ENCODE data around the gene CASP6.

DNA sequence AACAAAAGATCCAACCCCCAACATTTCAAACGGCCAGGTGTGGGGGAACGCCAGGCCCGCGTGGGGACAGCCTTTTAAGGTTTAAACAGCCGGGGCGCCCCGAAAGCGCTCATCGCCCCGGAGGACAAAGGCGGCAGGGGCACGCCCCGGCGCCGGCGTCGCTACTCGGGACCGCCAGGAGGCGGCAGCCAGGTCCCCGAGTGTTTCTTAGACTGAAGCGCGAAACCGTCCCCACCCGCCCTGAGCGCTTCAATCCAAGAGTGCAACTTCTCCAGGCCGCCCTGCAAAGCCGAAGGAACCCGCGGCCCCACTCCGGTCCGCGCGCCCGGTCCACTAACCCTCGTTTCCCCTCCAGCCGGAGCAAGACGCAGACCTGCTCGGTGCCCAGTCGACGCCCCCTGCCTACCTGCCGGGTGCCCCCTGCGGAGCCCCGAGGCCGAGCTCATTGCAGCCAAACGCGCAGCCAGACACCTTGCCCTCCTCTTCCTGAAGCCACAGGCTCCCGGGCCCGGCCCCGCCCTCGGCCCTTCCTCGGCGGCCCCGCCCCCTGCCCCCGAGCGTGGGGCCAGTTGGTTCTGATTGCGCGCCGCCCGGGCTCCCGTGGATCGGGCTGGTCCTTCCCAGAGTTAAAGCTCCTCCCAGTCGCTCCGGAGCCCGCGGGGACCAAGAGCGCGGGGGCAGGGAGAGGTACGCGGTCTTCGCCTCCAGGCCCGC, at the start of gene CASP6:
- TF ChIP-seq, protein P1, sequence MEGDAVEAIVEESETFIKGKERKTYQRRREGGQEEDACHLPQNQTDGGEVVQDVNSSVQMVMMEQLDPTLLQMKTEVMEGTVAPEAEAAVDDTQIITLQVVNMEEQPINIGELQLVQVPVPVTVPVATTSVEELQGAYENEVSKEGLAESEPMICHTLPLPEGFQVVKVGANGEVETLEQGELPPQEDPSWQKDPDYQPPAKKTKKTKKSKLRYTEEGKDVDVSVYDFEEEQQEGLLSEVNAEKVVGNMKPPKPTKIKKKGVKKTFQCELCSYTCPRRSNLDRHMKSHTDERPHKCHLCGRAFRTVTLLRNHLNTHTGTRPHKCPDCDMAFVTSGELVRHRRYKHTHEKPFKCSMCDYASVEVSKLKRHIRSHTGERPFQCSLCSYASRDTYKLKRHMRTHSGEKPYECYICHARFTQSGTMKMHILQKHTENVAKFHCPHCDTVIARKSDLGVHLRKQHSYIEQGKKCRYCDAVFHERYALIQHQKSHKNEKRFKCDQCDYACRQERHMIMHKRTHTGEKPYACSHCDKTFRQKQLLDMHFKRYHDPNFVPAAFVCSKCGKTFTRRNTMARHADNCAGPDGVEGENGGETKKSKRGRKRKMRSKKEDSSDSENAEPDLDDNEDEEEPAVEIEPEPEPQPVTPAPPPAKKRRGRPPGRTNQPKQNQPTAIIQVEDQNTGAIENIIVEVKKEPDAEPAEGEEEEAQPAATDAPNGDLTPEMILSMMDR (IDR thresholded peaks at IDR 0.05) = peak in 5 of 7 experiments; percentile 25 to 73 (median 56)
- peak in 1 of 4 donors; percentile 2 for TF ChIP-seq POLR2A (IDR thresholded peaks at IDR 0.05)
